HepG2 (cell line): Measurements from ENCODE around the gene FYB2. TPM values are rescaled to one million over a fixed set of nuclear protein-coding genes. Genes with fewer than 3 reads are reported as not detected.

ENCODE experiments used
- ERF ChIP-seq: IDR thresholded peaks from 2 replicates; pipeline ENCODE4 v1.6.1; 2018; ENCODE audit warnings: missing biosample characterization, missing genetic modification reagents
- HOXA7 ChIP-seq: sonication (generic); formaldehyde crosslinking; IDR thresholded peaks from 2 replicates; pipeline ENCODE4 v1.8.1; 2022; ENCODE audit warnings: mild to moderate bottlenecking, missing genetic modification reagents, moderate library complexity
- MATR3 ChIP-seq: sonication (generic); formaldehyde crosslinking; IDR thresholded peaks from 2 replicates; pipeline ENCODE4 v1.4.0; 2020; ENCODE audit warnings: missing genetic modification reagents
- MYC ChIP-seq: sonication (generic); formaldehyde crosslinking; IDR thresholded peaks from 2 replicates; pipeline ENCODE4 v1.9.0; 2021; ENCODE audit warnings: missing genetic modification reagents, borderline replicate concordance
- RAD21 ChIP-seq: fragments of 450-650 bp; formaldehyde crosslinking; IDR thresholded peaks from 2 replicates; pipeline ENCODE4 v1.5.0; 2020; ENCODE audit warnings: mild to moderate bottlenecking
- RNF2 ChIP-seq: fragments of 450-650 bp; conservative IDR thresholded peaks from 2 replicates; pipeline ENCODE4 v1.6.1; 2016; ENCODE audit warnings: low read depth
- SALL1 ChIP-seq: sonication (generic); formaldehyde crosslinking; IDR thresholded peaks from 2 replicates; pipeline ENCODE4 v1.8.0; 2022; ENCODE audit warnings: mild to moderate bottlenecking, missing genetic modification reagents
- SNAI1 ChIP-seq: sonication (generic); formaldehyde crosslinking; IDR thresholded peaks from 2 replicates; pipeline ENCODE4 v1.5.0; 2020; ENCODE audit warnings: mild to moderate bottlenecking, missing genetic modification reagents, borderline replicate concordance
- TBX3 ChIP-seq: fragments of 450-650 bp; IDR thresholded peaks from 2 replicates; pipeline ENCODE4 v1.6.1; 2017; ENCODE audit warnings: antibody characterized with exemption, mild to moderate bottlenecking, inconsistent platforms, borderline replicate concordance
- U2AF2 ChIP-seq: fragments of 200-400 bp; formaldehyde crosslinking; IDR thresholded peaks from 2 replicates; pipeline ENCODE4 v1.6.1; 2017; ENCODE audit warnings: low read depth, mild to moderate bottlenecking, low read length
- ZNF180 ChIP-seq: sonication (generic); formaldehyde crosslinking; IDR thresholded peaks from 2 replicates; pipeline ENCODE4 v1.4.0; 2020; ENCODE audit warnings: low read depth, missing genetic modification reagents, borderline replicate concordance
- ZNF224 ChIP-seq: sonication (generic); formaldehyde crosslinking; IDR thresholded peaks from 2 replicates; pipeline ENCODE4 v1.5.0; 2020; ENCODE audit warnings: mild to moderate bottlenecking, missing genetic modification reagents
- ZNF672 ChIP-seq: sonication (generic); formaldehyde crosslinking; IDR thresholded peaks from 2 replicates; pipeline ENCODE4 v1.8.1; 2022; ENCODE audit warnings: missing genetic modification reagents
- ZNF720 ChIP-seq: sonication (generic); formaldehyde crosslinking; IDR thresholded peaks from 2 replicates; pipeline ENCODE4 v1.4.0; 2020; ENCODE audit warnings: missing genetic modification reagents
- ZNF776 ChIP-seq: sonication (generic); formaldehyde crosslinking; IDR thresholded peaks from 2 replicates; pipeline ENCODE4 v1.4.0; 2020; ENCODE audit warnings: mild to moderate bottlenecking, missing genetic modification reagents
- ZNF816 ChIP-seq: sonication (generic); formaldehyde crosslinking; IDR thresholded peaks from 2 replicates; pipeline ENCODE4 v1.8.0; 2022; ENCODE audit warnings: missing genetic modification reagents, mild to moderate bottlenecking, borderline replicate concordance
- ZSCAN25 ChIP-seq: sonication (generic); formaldehyde crosslinking; IDR thresholded peaks from 2 replicates; pipeline ENCODE4 v1.8.0; 2022; ENCODE audit warnings: mild to moderate bottlenecking, missing genetic modification reagents
- polyA plus RNA-seq, 8 experiments: library from polyadenylated mRNA; depleted of rRNA in 3 of 8; stranded (reverse) in 7 of 8; unstranded in 1 of 8; fragments of >200 nt; fragmentation: Illumina TruSeq in 4 of 8; extraction: Trizol in 4 of 8; gene quantifications; 2 replicates each; pipeline versions ENCODE4 v1.2.1 to v1.2.3, GENCODE V29; 2011 to 2016; ENCODE audit warnings: low read depth in 4 of 8, missing spikeins in 1 of 8, mixed read lengths in 1 of 8; ENCODE audit not compliant: insufficient read depth in 1 of 8
- total RNA-seq, 5 experiments: library from RNA; depleted of rRNA; stranded (reverse); fragments of >200 nt; fragmentation: Illumina TruSeq; extraction: Trizol; gene quantifications; 2 replicates each; pipeline ENCODE4 v1.2.3, GENCODE V29; 2016; ENCODE audit warnings: low read depth in 1 of 5
- TF ChIP-seq, protein P1 (sequence below): sonication (generic); formaldehyde crosslinking; IDR thresholded peaks from 2 replicates; pipeline ENCODE4 v1.5.0; 2020; ENCODE audit warnings: mild to moderate bottlenecking, missing genetic modification reagents
- TF ChIP-seq, protein P2 (sequence below): sonication (generic); formaldehyde crosslinking; conservative IDR thresholded peaks from 2 replicates; pipeline ENCODE4 v1.8.0; 2022; ENCODE audit warnings: missing genetic modification reagents
- TF ChIP-seq, protein P3 (sequence below): sonication (generic); formaldehyde crosslinking; IDR thresholded peaks from 2 replicates; pipeline ENCODE4 v1.4.0; 2020; ENCODE audit warnings: missing genetic modification reagents
- TF ChIP-seq, protein P4 (sequence below): sonication (generic); formaldehyde crosslinking; IDR thresholded peaks from 2 replicates; pipeline ENCODE4 v1.5.0; 2020; ENCODE audit warnings: mild to moderate bottlenecking, low read depth, missing genetic modification reagents, borderline replicate concordance
- TF ChIP-seq, protein P5 (sequence below): sonication (generic); formaldehyde crosslinking; IDR thresholded peaks from 2 replicates; pipeline ENCODE4 v1.4.0; 2020; ENCODE audit warnings: missing genetic modification reagents, borderline replicate concordance

The FYB2 gene
- total and polyA plus RNA-seq, 2 of the 13 experiments (the other 11 are each of a cell fraction or from before 2014, with no cell fraction given) = 1.2 to 2.7 TPM

DNA sequence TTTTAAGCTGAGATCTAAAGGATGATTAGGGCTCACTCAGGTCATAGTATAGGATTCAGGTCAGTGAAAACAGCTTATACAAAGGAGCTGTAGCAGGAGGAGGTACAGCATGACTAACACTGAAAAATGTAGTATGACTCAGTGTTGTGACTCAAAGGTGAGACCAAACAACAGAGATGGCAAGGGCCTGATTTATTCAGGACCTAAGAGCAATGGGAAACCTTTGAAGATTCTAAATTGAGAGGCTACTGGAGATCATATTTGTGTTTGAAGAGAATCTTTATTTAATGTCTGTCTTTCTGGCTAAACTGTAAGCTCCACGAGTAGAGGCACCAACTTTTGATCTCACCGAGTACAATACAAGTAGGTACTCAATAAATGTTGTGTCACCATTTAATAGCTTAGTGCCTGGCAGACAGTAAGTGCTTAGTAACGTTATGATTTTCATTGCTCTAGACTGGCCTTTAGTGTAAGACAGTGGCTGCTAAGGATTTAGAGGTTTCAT lies 130.6 kb downstream of the FYB2 start (continued):
- no peak for TF ChIP-seq ZNF816 (CRISPR knock-in tag)
- TF ChIP-seq, protein P1, sequence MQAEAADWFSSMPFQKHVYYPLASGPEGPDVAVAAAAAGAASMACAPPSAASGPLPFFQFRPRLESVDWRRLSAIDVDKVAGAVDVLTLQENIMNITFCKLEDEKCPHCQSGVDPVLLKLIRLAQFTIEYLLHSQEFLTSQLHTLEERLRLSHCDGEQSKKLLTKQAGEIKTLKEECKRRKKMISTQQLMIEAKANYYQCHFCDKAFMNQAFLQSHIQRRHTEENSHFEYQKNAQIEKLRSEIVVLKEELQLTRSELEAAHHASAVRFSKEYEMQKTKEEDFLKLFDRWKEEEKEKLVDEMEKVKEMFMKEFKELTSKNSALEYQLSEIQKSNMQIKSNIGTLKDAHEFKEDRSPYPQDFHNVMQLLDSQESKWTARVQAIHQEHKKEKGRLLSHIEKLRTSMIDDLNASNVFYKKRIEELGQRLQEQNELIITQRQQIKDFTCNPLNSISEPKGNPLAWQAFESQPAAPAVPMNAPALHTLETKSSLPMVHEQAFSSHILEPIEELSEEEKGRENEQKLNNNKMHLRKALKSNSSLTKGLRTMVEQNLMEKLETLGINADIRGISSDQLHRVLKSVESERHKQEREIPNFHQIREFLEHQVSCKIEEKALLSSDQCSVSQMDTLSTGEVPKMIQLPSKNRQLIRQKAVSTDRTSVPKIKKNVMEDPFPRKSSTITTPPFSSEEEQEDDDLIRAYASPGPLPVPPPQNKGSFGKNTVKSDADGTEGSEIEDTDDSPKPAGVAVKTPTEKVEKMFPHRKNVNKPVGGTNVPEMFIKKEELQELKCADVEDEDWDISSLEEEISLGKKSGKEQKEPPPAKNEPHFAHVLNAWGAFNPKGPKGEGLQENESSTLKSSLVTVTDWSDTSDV (CRISPR knock-in tag) = no peak
- TF ChIP-seq HOXA7 (CRISPR knock-in tag) = no peak
- TF ChIP-seq MYC (CRISPR knock-in tag) = no peak
- TF ChIP-seq, protein P2, sequence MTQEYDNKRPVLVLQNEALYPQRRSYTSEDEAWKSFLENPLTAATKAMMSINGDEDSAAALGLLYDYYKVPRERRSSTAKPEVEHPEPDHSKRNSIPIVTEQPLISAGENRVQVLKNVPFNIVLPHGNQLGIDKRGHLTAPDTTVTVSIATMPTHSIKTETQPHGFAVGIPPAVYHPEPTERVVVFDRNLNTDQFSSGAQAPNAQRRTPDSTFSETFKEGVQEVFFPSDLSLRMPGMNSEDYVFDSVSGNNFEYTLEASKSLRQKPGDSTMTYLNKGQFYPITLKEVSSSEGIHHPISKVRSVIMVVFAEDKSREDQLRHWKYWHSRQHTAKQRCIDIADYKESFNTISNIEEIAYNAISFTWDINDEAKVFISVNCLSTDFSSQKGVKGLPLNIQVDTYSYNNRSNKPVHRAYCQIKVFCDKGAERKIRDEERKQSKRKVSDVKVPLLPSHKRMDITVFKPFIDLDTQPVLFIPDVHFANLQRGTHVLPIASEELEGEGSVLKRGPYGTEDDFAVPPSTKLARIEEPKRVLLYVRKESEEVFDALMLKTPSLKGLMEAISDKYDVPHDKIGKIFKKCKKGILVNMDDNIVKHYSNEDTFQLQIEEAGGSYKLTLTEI (CRISPR knock-in tag) = no peak
- peak; percentile 29; the same call in 1 of the 2 replicates for TF ChIP-seq SALL1 (CRISPR knock-in tag)
- no peak for TF ChIP-seq ZNF672
- TF ChIP-seq, protein P3, sequence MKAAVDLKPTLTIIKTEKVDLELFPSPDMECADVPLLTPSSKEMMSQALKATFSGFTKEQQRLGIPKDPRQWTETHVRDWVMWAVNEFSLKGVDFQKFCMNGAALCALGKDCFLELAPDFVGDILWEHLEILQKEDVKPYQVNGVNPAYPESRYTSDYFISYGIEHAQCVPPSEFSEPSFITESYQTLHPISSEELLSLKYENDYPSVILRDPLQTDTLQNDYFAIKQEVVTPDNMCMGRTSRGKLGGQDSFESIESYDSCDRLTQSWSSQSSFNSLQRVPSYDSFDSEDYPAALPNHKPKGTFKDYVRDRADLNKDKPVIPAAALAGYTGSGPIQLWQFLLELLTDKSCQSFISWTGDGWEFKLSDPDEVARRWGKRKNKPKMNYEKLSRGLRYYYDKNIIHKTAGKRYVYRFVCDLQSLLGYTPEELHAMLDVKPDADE (CRISPR knock-in tag) = no peak
- no peak for TF ChIP-seq ZNF720 (CRISPR knock-in tag)
- no peak for TF ChIP-seq SNAI1
- no peak for TF ChIP-seq MATR3 (CRISPR knock-in tag)
- no peak for TF ChIP-seq ZNF180 (CRISPR knock-in tag)
- TF ChIP-seq, protein P4, sequence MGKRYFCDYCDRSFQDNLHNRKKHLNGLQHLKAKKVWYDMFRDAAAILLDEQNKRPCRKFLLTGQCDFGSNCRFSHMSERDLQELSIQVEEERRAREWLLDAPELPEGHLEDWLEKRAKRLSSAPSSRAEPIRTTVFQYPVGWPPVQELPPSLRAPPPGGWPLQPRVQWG = no peak
- TF ChIP-seq ERF (CRISPR knock-in tag) = no peak
- TF ChIP-seq, protein P5, sequence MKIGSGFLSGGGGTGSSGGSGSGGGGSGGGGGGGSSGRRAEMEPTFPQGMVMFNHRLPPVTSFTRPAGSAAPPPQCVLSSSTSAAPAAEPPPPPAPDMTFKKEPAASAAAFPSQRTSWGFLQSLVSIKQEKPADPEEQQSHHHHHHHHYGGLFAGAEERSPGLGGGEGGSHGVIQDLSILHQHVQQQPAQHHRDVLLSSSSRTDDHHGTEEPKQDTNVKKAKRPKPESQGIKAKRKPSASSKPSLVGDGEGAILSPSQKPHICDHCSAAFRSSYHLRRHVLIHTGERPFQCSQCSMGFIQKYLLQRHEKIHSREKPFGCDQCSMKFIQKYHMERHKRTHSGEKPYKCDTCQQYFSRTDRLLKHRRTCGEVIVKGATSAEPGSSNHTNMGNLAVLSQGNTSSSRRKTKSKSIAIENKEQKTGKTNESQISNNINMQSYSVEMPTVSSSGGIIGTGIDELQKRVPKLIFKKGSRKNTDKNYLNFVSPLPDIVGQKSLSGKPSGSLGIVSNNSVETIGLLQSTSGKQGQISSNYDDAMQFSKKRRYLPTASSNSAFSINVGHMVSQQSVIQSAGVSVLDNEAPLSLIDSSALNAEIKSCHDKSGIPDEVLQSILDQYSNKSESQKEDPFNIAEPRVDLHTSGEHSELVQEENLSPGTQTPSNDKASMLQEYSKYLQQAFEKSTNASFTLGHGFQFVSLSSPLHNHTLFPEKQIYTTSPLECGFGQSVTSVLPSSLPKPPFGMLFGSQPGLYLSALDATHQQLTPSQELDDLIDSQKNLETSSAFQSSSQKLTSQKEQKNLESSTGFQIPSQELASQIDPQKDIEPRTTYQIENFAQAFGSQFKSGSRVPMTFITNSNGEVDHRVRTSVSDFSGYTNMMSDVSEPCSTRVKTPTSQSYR (CRISPR knock-in tag) = no peak
- TF ChIP-seq ZSCAN25 (CRISPR knock-in tag) = no peak
- no peak for TF ChIP-seq ZNF776 (CRISPR knock-in tag)
- TF ChIP-seq RAD21 (CRISPR knock-in tag) = no peak
- TF ChIP-seq U2AF2 = no peak
- no peak for TF ChIP-seq ZNF224 (CRISPR knock-in tag)
- peak; percentile 79; the same call in 1 of the 2 replicates for TF ChIP-seq TBX3
- no peak for TF ChIP-seq RNF2
